Measurements from ENCODE around the gene FZD2.

Gene FZD2

GRCh38 chr17:44608727-44609435 lies 51.6 kb downstream of the FZD2 start:
- DNase-seq = peak; percentile 64

- DNase-seq = peak; percentile 96
These were observed 53.0 kb downstream of the FZD2 start for GRCh38 chr17:44610331-44610730.
